Liver (tissue), 9 donors: ENCODE measurements around the gene TIMM22. TPM values are rescaled to one million over a fixed set of nuclear protein-coding genes. Genes with fewer than 3 reads are reported as not detected.

Source experiments
- DNase-seq: peaks from one replicate; pipeline ENCODE4 v3.0.0-alpha.2; 2017; ENCODE audit warnings: low spot score
- H3K27ac ChIP-seq, 2 donors: one replicate each; pipeline ENCODE4 v1.7.0; 2013; ENCODE audit warnings: inconsistent platforms in 2 of 2, low read length in 2 of 2, control low read depth in 1 of 2, low read depth in 1 of 2, mild to moderate bottlenecking in 1 of 2
- H3K27me3 ChIP-seq, 4 donors: one replicate each; pipeline versions ENCODE4 v1.6.1 to v1.7.0; 2013; ENCODE audit warnings: low read length in 3 of 4, inconsistent platforms in 1 of 4, mild to moderate bottlenecking in 1 of 4, moderate library complexity in 1 of 4; ENCODE audit not compliant: control insufficient read depth in 4 of 4, insufficient read depth in 4 of 4
- H3K36me3 ChIP-seq, 4 donors: one replicate each; pipeline versions ENCODE4 v1.6.1 to v1.7.0; 2013; ENCODE audit warnings: low read length in 3 of 4, mild to moderate bottlenecking in 3 of 4, low read depth in 1 of 4, moderate library complexity in 1 of 4; ENCODE audit not compliant: control insufficient read depth in 4 of 4, insufficient read depth in 3 of 4
- H3K4me1 ChIP-seq, 4 donors: one replicate each; pipeline versions ENCODE4 v1.6.1 to v1.7.0; 2013; ENCODE audit warnings: low read length in 3 of 4, mild to moderate bottlenecking in 3 of 4, moderate library complexity in 1 of 4; ENCODE audit not compliant: control insufficient read depth in 4 of 4, insufficient read depth in 4 of 4
- H3K4me3 ChIP-seq, 3 donors: one replicate each; pipeline versions ENCODE4 v1.6.1 to v1.7.0; 2013; ENCODE audit warnings: low read length in 3 of 3, control low read depth in 1 of 3, low read depth in 1 of 3, mild to moderate bottlenecking in 1 of 3
- H3K9ac ChIP-seq, 2 donors: one replicate each; pipeline ENCODE4 v1.7.0; 2013; ENCODE audit warnings: low read length in 2 of 2, mild to moderate bottlenecking in 2 of 2, moderate library complexity in 2 of 2, control low read depth in 1 of 2, low read depth in 1 of 2
- H3K9me3 ChIP-seq, 4 donors: one replicate each; pipeline versions ENCODE4 v1.6.1 to v1.7.0; 2013; ENCODE audit warnings: low read length in 3 of 4; ENCODE audit not compliant: control insufficient read depth in 4 of 4
- ATF3 ChIP-seq: IDR thresholded peaks from 2 replicates; pipeline ENCODE4 v1.6.1; 2016; ENCODE audit warnings: antibody characterized with exemption
- CTCF ChIP-seq: fragments of 150-350 bp; IDR thresholded peaks from 2 replicates; pipeline ENCODE4 v1.5.1; 2017; ENCODE audit warnings: improper control_type of control experiment, low read depth, low read length; ENCODE audit not compliant: missing input control
- EGR1 ChIP-seq, 2 donors: IDR thresholded peaks; 2 replicates each; pipeline ENCODE4 v1.6.1; 2016 to 2018; ENCODE audit warnings: antibody characterized with exemption in 2 of 2, low read depth in 2 of 2
- FOXA1 ChIP-seq: IDR thresholded peaks from 2 replicates; pipeline ENCODE4 v1.6.1; 2016; ENCODE audit warnings: antibody characterized with exemption
- GABPA ChIP-seq, 2 donors: IDR thresholded peaks in 1 of 2; conservative IDR thresholded peaks in 1 of 2; 2 replicates each; pipeline ENCODE4 v1.6.1; 2016; ENCODE audit warnings: antibody characterized with exemption in 2 of 2, mild to moderate bottlenecking in 1 of 2, moderate library complexity in 1 of 2
- HNF4A ChIP-seq, 2 donors: conservative IDR thresholded peaks; 2 replicates each; pipeline ENCODE4 v1.6.1; 2016; ENCODE audit warnings: antibody characterized with exemption in 2 of 2, mild to moderate bottlenecking in 2 of 2
- HNF4G ChIP-seq: IDR thresholded peaks from 2 replicates; pipeline ENCODE4 v1.6.1; 2016; ENCODE audit warnings: antibody characterized with exemption
- JUND ChIP-seq, 2 donors: IDR thresholded peaks; 2 replicates each; pipeline ENCODE4 v1.6.1; 2016; ENCODE audit warnings: antibody characterized with exemption in 2 of 2
- NR2F2 ChIP-seq: IDR thresholded peaks from 2 replicates; pipeline ENCODE4 v1.6.1; 2016; ENCODE audit warnings: antibody characterized with exemption
- REST ChIP-seq: IDR thresholded peaks from 2 replicates; pipeline ENCODE4 v1.6.1; 2016; ENCODE audit warnings: antibody characterized with exemption, mild to moderate bottlenecking
- RXRA ChIP-seq, 2 donors: IDR thresholded peaks; 2 replicates each; pipeline ENCODE4 v1.6.1; 2017 to 2018; ENCODE audit warnings: antibody characterized with exemption in 2 of 2, mild to moderate bottlenecking in 1 of 2
- SP1 ChIP-seq: IDR thresholded peaks from 2 replicates; pipeline ENCODE4 v1.6.1; 2018; ENCODE audit warnings: antibody characterized with exemption, mild to moderate bottlenecking
- TAF1 ChIP-seq: conservative IDR thresholded peaks from 2 replicates; pipeline ENCODE4 v1.6.1; 2016; ENCODE audit warnings: antibody characterized with exemption, mild to moderate bottlenecking
- YY1 ChIP-seq: IDR thresholded peaks from 2 replicates; pipeline ENCODE4 v1.6.1; 2016; ENCODE audit warnings: antibody characterized with exemption, mild to moderate bottlenecking
- WGBS: extraction: QIAGEN DNeasy Blood & Tissue Kit; methylation state at CpG from one replicate; pipeline ENCODE4 v1.1.7; 2013; 5-methylcytosine and 5-hydroxymethylcytosine counted together
- polyA plus RNA-seq, 2 donors: library from polyadenylated mRNA; stranded (reverse) in 1 of 2; unstranded in 1 of 2; fragments of 200-250 nt in 1 of 2; fragments of >200 nt in 1 of 2; fragmentation: Nextera tagmentation in 1 of 2; extraction: Ambion mirVana in 1 of 2; gene quantifications; one replicate each; pipeline versions ENCODE4 v1.2.1 to v1.2.3, GENCODE V29; 2013 to 2015
- total RNA-seq, 2 donors: library from RNA; depleted of rRNA; stranded (reverse); fragments of >200 nt; gene quantifications; one replicate each; pipeline ENCODE4 v1.2.3, GENCODE V29; 2014
- TF ChIP-seq, protein P1 (sequence below): IDR thresholded peaks from 2 replicates; pipeline ENCODE4 v1.6.1; 2016; ENCODE audit warnings: antibody characterized with exemption
- donor health status: healthy.
- donor health status: healthy.
- donor health status: healthy.
- donor health status: healthy.
- donor health status: healthy.

Gene TIMM22
- total and polyA plus RNA-seq, 4 donors, result 4.4 to 5.0 (median 4.6) TPM

GRCh38 chr17:987931-988330 is 9.0 kb upstream of the TIMM22 start:
- TF ChIP-seq REST (no peak), HNF4G (no peak), GABPA (IDR thresholded peaks at IDR 0.05 in 1 of 2, conservative IDR thresholded peaks at IDR 0.05 in 1 of 2) (no peak), JUND (IDR thresholded peaks at IDR 0.05) (no peak), ATF3 (no peak), SP1 (no peak), TAF1 (no peak), HNF4A (conservative IDR thresholded peaks at IDR 0.05) (no peak), FOXA1 (no peak), RXRA (IDR thresholded peaks at IDR 0.05) (no peak)
- TF ChIP-seq, protein P1, sequence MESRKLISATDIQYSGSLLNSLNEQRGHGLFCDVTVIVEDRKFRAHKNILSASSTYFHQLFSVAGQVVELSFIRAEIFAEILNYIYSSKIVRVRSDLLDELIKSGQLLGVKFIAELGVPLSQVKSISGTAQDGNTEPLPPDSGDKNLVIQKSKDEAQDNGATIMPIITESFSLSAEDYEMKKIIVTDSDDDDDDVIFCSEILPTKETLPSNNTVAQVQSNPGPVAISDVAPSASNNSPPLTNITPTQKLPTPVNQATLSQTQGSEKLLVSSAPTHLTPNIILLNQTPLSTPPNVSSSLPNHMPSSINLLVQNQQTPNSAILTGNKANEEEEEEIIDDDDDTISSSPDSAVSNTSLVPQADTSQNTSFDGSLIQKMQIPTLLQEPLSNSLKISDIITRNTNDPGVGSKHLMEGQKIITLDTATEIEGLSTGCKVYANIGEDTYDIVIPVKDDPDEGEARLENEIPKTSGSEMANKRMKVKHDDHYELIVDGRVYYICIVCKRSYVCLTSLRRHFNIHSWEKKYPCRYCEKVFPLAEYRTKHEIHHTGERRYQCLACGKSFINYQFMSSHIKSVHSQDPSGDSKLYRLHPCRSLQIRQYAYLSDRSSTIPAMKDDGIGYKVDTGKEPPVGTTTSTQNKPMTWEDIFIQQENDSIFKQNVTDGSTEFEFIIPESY, result no peak
- no peak for DNase-seq
- WGBS, result 96% methylated on average over 15 of the region's 15 CpGs

GRCh38 chr17:988561-988960 is 8.4 kb upstream of the TIMM22 start:
- Histone ChIP-seq H3K9me3 (no peaks in the 10 kb centered on the region), H3K4me3 (no peak overlapping the region), H3K27ac (no peak overlapping the region), H3K4me1 (no peaks in the 10 kb centered on the region), H3K27me3 (no peaks in the 10 kb centered on the region), H3K9ac (no peak overlapping the region), H3K36me3 (no peaks in the 10 kb centered on the region)
- DNase-seq, result no peak
- TF ChIP-seq GABPA (IDR thresholded peaks at IDR 0.05 in 1 of 2, conservative IDR thresholded peaks at IDR 0.05 in 1 of 2), result no peak
- TF ChIP-seq HNF4A (conservative IDR thresholded peaks at IDR 0.05), result no peak
- WGBS, result 92% methylated on average over 11 of the region's 11 CpGs

More at GRCh38 chr17:987931-988330, 9.0 kb upstream of the TIMM22 start:
- no peak overlapping the region for H3K9ac ChIP-seq
- H3K27ac ChIP-seq, result no peak overlapping the region
- no peaks in the 10 kb centered on the region for H3K9me3 ChIP-seq
- H3K27me3 ChIP-seq, result no peaks in the 10 kb centered on the region
- H3K36me3 ChIP-seq, result no peaks in the 10 kb centered on the region
- no peak overlapping the region for H3K4me3 ChIP-seq
- no peaks in the 10 kb centered on the region for H3K4me1 ChIP-seq

DNA sequence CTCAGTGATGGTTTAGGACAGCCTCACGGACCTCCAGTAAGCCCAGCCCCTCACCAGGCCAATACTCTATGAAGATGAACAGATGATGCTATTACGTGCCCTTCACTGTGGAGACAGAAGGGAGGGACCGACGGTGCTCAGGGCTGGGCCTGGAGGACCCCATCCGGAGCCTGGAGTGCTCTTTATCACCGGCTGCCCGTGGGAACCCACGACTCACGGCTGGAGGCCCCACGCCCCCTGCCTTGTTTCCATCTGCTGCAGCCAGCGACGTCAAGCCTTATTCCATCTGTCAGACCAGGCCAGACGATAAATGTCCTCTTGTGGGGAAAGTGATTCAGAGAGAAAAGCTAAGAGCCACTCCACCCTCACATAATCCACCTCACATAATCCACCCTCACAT is 4.0 kb upstream of the TIMM22 start:
- 82% methylated on average over 13 of the region's 13 CpGs for WGBS
- no peaks in the 10 kb centered on the region for H3K9me3 ChIP-seq
- DNase-seq, result no peak
- peaks cover 0 to 7% (median 6%) of the 10 kb centered on the region in 4 donors for H3K4me1 ChIP-seq
- H3K27ac ChIP-seq, result no peak overlapping the region
- no peak overlapping the region for H3K9ac ChIP-seq
- no peaks in the 10 kb centered on the region for H3K36me3 ChIP-seq
- no peak overlapping the region for H3K4me3 ChIP-seq
- H3K27me3 ChIP-seq, result no peaks in the 10 kb centered on the region
- TF ChIP-seq RXRA (IDR thresholded peaks at IDR 0.05) (no peak), CTCF (no peak), REST (no peak), NR2F2 (no peak), YY1 (no peak), JUND (IDR thresholded peaks at IDR 0.05) (no peak), TAF1 (no peak), EGR1 (IDR thresholded peaks at IDR 0.05; ENCODE audit: low read depth in 2 of 2) (no peak), FOXA1 (no peak), GABPA (IDR thresholded peaks at IDR 0.05 in 1 of 2, conservative IDR thresholded peaks at IDR 0.05 in 1 of 2) (no peak), HNF4A (conservative IDR thresholded peaks at IDR 0.05) (no peak)
